ENCODE measurements around the gene PNO1.

GRCh38 chr2:68218343-68218901 is 60.7 kb downstream of the PNO1 start:
- TF ChIP-seq MAX (IDR thresholded peaks at IDR 0.05; ENCODE audit: low read depth, low read length) (no peak), POLR2A (IDR thresholded peaks at IDR 0.05; ENCODE audit: extremely low read depth, insufficient read length) (no peak), CTCF (IDR thresholded peaks at IDR 0.05; ENCODE audit: low read depth, low read length) (no peak)

All from NB4 (cell line).